ENCODE results near the gene ADGRB3.

ADGRB3 gene

DNA sequence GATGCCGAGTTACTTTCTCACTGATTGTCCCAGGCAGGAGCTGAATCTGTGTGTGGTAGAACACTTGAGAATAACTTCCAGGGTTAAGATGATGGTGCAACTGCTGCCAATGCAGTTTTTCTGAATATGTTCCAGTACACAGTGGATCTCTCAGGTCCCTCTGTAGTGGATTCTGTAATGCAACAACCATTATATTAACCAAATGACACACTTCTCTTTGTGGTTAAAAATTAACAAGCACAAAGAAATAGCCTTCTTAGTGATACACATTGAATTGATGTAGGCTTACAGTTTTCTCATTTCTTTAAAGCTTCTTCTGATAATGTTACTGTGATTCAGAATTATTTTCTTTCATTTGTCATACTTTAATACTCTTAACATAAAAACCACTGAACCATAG lies 383.8 kb downstream of the ADGRB3 start:
- Histone ChIP-seq H3F3A (ENCODE audit: insufficient read depth, low read length) (no peaks in the 10 kb centered on the region), H3K36me3 (ENCODE audit: insufficient read depth, low read length) (no peaks in the 10 kb centered on the region), H3K27me3 (ENCODE audit: insufficient read depth, low read length) (no peaks in the 10 kb centered on the region), H3K9me3 (ENCODE audit: low read length) (no peaks in the 10 kb centered on the region), H3K9ac (ENCODE audit: low read length) (no peak overlapping the region), H3K4me3 (ENCODE audit: low read depth, low read length, poor library complexity, severe bottlenecking) (no peak overlapping the region), H3K4me2 (ENCODE audit: low read length) (no peak overlapping the region), H3K27ac (ENCODE audit: low read depth, low read length, poor library complexity, severe bottlenecking) (no peak overlapping the region), H4K20me1 (ENCODE audit: insufficient read depth, low read length) (no peaks in the 10 kb centered on the region), H2AFZ (ENCODE audit: low read length) (no peak overlapping the region), H3K4me1 (ENCODE audit: insufficient read depth, low read length, severe bottlenecking) (no peaks in the 10 kb centered on the region), H3K9me2 (ENCODE audit: low read depth, low read length) (no peaks in the 10 kb centered on the region), H3K79me2 (ENCODE audit: insufficient read depth, low read length) (no peaks in the 10 kb centered on the region)
- TF ChIP-seq, protein P1, sequence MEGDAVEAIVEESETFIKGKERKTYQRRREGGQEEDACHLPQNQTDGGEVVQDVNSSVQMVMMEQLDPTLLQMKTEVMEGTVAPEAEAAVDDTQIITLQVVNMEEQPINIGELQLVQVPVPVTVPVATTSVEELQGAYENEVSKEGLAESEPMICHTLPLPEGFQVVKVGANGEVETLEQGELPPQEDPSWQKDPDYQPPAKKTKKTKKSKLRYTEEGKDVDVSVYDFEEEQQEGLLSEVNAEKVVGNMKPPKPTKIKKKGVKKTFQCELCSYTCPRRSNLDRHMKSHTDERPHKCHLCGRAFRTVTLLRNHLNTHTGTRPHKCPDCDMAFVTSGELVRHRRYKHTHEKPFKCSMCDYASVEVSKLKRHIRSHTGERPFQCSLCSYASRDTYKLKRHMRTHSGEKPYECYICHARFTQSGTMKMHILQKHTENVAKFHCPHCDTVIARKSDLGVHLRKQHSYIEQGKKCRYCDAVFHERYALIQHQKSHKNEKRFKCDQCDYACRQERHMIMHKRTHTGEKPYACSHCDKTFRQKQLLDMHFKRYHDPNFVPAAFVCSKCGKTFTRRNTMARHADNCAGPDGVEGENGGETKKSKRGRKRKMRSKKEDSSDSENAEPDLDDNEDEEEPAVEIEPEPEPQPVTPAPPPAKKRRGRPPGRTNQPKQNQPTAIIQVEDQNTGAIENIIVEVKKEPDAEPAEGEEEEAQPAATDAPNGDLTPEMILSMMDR (IDR thresholded peaks at IDR 0.05; ENCODE audit: low read length) = no peak
- no peak for TF ChIP-seq EZH2 (IDR thresholded peaks at IDR 0.05; ENCODE audit: borderline replicate concordance, low read length)

GRCh38 chr6:69019832-69020231 lies 384.8 kb downstream of the ADGRB3 start:
- no peaks in the 10 kb centered on the region for H3K36me3 ChIP-seq (ENCODE audit: insufficient read depth, low read length)
- no peak overlapping the region for H2AFZ ChIP-seq (ENCODE audit: low read length)
- H3K79me2 ChIP-seq (ENCODE audit: insufficient read depth, low read length) = no peaks in the 10 kb centered on the region
- H3K9me3 ChIP-seq (ENCODE audit: low read length) = no peaks in the 10 kb centered on the region
- H3F3A ChIP-seq (ENCODE audit: insufficient read depth, low read length) = no peaks in the 10 kb centered on the region
- no peak overlapping the region for H3K4me2 ChIP-seq (ENCODE audit: low read length)
- H3K4me1 ChIP-seq (ENCODE audit: insufficient read depth, low read length, severe bottlenecking) = no peaks in the 10 kb centered on the region
- H3K27ac ChIP-seq (ENCODE audit: low read depth, low read length, poor library complexity, severe bottlenecking) = no peak overlapping the region
- H3K27me3 ChIP-seq (ENCODE audit: insufficient read depth, low read length) = no peaks in the 10 kb centered on the region
- TF ChIP-seq EZH2 (IDR thresholded peaks at IDR 0.05; ENCODE audit: borderline replicate concordance, low read length) = no peak
- TF ChIP-seq, protein P1 (IDR thresholded peaks at IDR 0.05; ENCODE audit: low read length) = no peak
- no peaks in the 10 kb centered on the region for H4K20me1 ChIP-seq (ENCODE audit: insufficient read depth, low read length)
- no peak overlapping the region for H3K9ac ChIP-seq (ENCODE audit: low read length)
- no peaks in the 10 kb centered on the region for H3K9me2 ChIP-seq (ENCODE audit: low read depth, low read length)
- H3K4me3 ChIP-seq (ENCODE audit: low read depth, low read length, poor library complexity, severe bottlenecking) = no peak overlapping the region

- H3K4me2 ChIP-seq (ENCODE audit: low read length) = no peak overlapping the region
- no peaks in the 10 kb centered on the region for H3K4me1 ChIP-seq (ENCODE audit: insufficient read depth, low read length, severe bottlenecking)
- H3K9ac ChIP-seq (ENCODE audit: low read length) = no peak overlapping the region
- H3K27me3 ChIP-seq (ENCODE audit: insufficient read depth, low read length) = no peaks in the 10 kb centered on the region
- no peaks in the 10 kb centered on the region for H4K20me1 ChIP-seq (ENCODE audit: insufficient read depth, low read length)
- no peaks in the 10 kb centered on the region for H3K79me2 ChIP-seq (ENCODE audit: insufficient read depth, low read length)
- H3K9me3 ChIP-seq (ENCODE audit: low read length) = no peaks in the 10 kb centered on the region
- H3F3A ChIP-seq (ENCODE audit: insufficient read depth, low read length) = no peaks in the 10 kb centered on the region
- H2AFZ ChIP-seq (ENCODE audit: low read length) = no peak overlapping the region
- no peak for TF ChIP-seq EZH2 (IDR thresholded peaks at IDR 0.05; ENCODE audit: borderline replicate concordance, low read length)
- TF ChIP-seq, protein P1 (IDR thresholded peaks at IDR 0.05; ENCODE audit: low read length) = no peak
- no peak overlapping the region for H3K4me3 ChIP-seq (ENCODE audit: low read depth, low read length, poor library complexity, severe bottlenecking)
- H3K36me3 ChIP-seq (ENCODE audit: insufficient read depth, low read length) = no peaks in the 10 kb centered on the region
- no peak overlapping the region for H3K27ac ChIP-seq (ENCODE audit: low read depth, low read length, poor library complexity, severe bottlenecking)
- H3K9me2 ChIP-seq (ENCODE audit: low read depth, low read length) = no peaks in the 10 kb centered on the region
These were observed 387.9 kb downstream of the ADGRB3 start for GRCh38 chr6:69022993-69023392.
